K562 (cell line): Measurements from ENCODE around the gene FITM1. TPM values are rescaled to one million over a fixed set of nuclear protein-coding genes. Genes with fewer than 3 reads are reported as not detected.
A peak's percentile ranks its signal among the peaks of the same experiment; 100 is the strongest.

Source experiments
- BRCA1 ChIP-seq, 2 experiments: fragments of 450-650 bp in 1 of 2; sonication (generic) in 1 of 2; formaldehyde crosslinking in 1 of 2; IDR thresholded peaks; 2 replicates each; pipeline versions ENCODE4 v1.5.0 to v1.6.1; 2017 to 2020; ENCODE audit warnings: mild to moderate bottlenecking in 1 of 2, missing genetic modification reagents in 1 of 2
- CCNT2 ChIP-seq: IDR thresholded peaks from 2 replicates; pipeline ENCODE4 v1.6.1; 2011; ENCODE audit warnings: borderline replicate concordance, low read depth, mild to moderate bottlenecking, moderate library complexity, mixed read lengths, low read length; ENCODE audit not compliant: insufficient read length; ENCODE audit errors: extremely low read depth
- E2F1 ChIP-seq: sonication (generic); formaldehyde crosslinking; IDR thresholded peaks from 2 replicates; pipeline ENCODE4 v1.8.1; 2023; ENCODE audit warnings: mild to moderate bottlenecking, missing genetic modification reagents, moderate library complexity
- GABPB1 ChIP-seq: sonication (generic); formaldehyde crosslinking; IDR thresholded peaks from 2 replicates; pipeline ENCODE4 v1.8.0; 2022; ENCODE audit warnings: mild to moderate bottlenecking, missing genetic modification reagents
- ID3 ChIP-seq, 2 experiments: fragments of 250-450 bp in 1 of 2; fragments of 450-650 bp in 1 of 2; sonication (Bioruptor Pico) in 1 of 2; IDR thresholded peaks; 2 replicates each; pipeline versions ENCODE4 v1.6.1 to v1.8.0; 2016 to 2021; ENCODE audit warnings: mild to moderate bottlenecking in 2 of 2, moderate library complexity in 2 of 2, missing compliant biosample characterization in 1 of 2, missing genetic modification characterization in 1 of 2
- PBX2 ChIP-seq, 2 experiments: IDR thresholded peaks in 1 of 2; conservative IDR thresholded peaks in 1 of 2; 2 replicates each; pipeline ENCODE4 v1.6.1; 2016; ENCODE audit warnings: low read depth in 2 of 2, mild to moderate bottlenecking in 1 of 2, missing compliant biosample characterization in 1 of 2, missing genetic modification characterization in 1 of 2, moderate library complexity in 1 of 2
- RBBP5 ChIP-seq: fragments of 200-600 bp; sonication (generic); IDR thresholded peaks from 2 replicates; pipeline ENCODE4 v1.6.1; 2012; ENCODE audit warnings: borderline replicate concordance, mild to moderate bottlenecking, low read length, control low read depth, inconsistent platforms; ENCODE audit not compliant: insufficient read depth, poor library complexity, severe bottlenecking
- ZBTB12 ChIP-seq: fragments of 250-450 bp; sonication (Bioruptor Pico); IDR thresholded peaks from 2 replicates; pipeline ENCODE4 v1.4.0; 2020
- ZNF407 ChIP-seq: fragments of 450-650 bp; IDR thresholded peaks from 2 replicates; pipeline ENCODE4 v1.6.1; 2016; ENCODE audit warnings: low read depth
- polyA plus RNA-seq, 8 experiments: library from polyadenylated mRNA; depleted of rRNA in 4 of 8; stranded (reverse) in 5 of 8; unstranded in 3 of 8; fragments of >200 nt; fragmentation: Nextera tagmentation in 2 of 8; fragmentation: Illumina TruSeq in 1 of 8; extraction: Ambion mirVana in 2 of 8; extraction: Trizol in 1 of 8; gene quantifications; 2 replicates each; pipeline versions ENCODE4 v1.2.1 to v1.2.3, GENCODE V29; 2011 to 2014; ENCODE audit warnings: inconsistent platforms in 1 of 8, missing spikeins in 1 of 8
- total RNA-seq, 7 experiments: library from RNA; depleted of rRNA in 6 of 7; stranded (reverse); fragments of >200 nt in 6 of 7; fragmentation: Illumina TruSeq in 2 of 7; extraction: Trizol in 2 of 7; gene quantifications; 2 replicates each; pipeline versions ENCODE4 v1.2.1 to v1.2.3, GENCODE V29; 2011 to 2021; ENCODE audit warnings: low replicate concordance in 1 of 7

FITM1 gene
- total and polyA plus RNA-seq, 9 of the 15 experiments (the other 6 are each of a cell fraction or from before 2014, with no cell fraction given), result 0.09 to 0.20 TPM; not detected in 7

GRCh38 chr14:24080888-24081738 lies 49.3 kb upstream of the FITM1 start (continued):
- no peak for TF ChIP-seq PBX2 (CRISPR knock-in tag; IDR thresholded peaks at IDR 0.05; ENCODE audit: low read depth)
- no peak for TF ChIP-seq PBX2 (tag; conservative IDR thresholded peaks at IDR 0.05; ENCODE audit: low read depth)
- no peak for TF ChIP-seq E2F1 (CRISPR knock-in tag)
- peak; percentile 60 for TF ChIP-seq RBBP5
- no peak for TF ChIP-seq ZBTB12 (CRISPR knock-in tag)
- peak; percentile 59 for TF ChIP-seq CCNT2
- TF ChIP-seq BRCA1 (IDR thresholded peaks at IDR 0.05), result no peak
- no peak for TF ChIP-seq BRCA1 (CRISPR knock-in tag; IDR thresholded peaks at IDR 0.05)
- no peak for TF ChIP-seq GABPB1 (CRISPR knock-in tag)
- TF ChIP-seq ZNF407, result no peak
- TF ChIP-seq ID3 (CRISPR knock-in tag; IDR thresholded peaks at IDR 0.05), result no peak
- TF ChIP-seq ID3 (tag; IDR thresholded peaks at IDR 0.05), result peak; percentile 37; the same call in 1 of the 2 replicates
